ENCODE measurements around the gene EIPR1.

The EIPR1 gene

DNA sequence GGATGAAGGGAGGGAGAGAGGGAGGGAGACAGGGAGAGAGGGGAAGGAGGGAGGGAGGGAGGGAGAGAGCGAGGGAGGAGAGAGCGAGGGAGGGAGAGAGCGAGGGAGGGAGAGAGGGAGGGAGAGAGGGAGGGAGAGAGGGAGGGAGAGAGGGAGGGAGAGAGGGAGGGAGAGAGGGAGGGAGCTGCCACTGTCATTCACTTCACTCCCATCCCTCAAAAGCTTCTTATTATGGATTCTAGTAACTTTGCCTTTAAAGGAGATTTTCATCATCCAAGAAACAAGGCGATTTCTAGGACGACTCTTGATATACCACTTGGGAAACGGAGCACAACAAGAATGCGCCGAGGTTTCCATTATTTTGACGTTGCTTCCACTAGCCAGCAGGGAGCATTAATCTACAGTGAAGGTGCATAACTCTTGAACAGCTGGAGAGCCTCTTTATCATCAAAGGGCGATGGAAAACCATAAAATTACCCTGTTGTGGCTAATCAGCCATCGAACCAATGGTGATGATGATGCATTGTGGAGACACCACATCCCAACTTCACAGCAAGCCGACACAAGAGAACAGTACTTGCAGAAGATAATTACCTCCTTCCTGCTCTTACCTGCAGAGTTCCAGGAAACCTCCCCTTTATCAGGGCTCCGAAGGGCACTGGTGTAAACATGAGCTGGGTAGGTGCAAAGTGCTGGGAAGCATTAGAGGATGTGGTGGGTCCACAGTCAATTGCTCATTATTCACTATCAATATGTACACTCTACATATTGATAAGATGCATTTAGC lies 130.5 kb downstream of the EIPR1 start:
- H3K27ac Mint-ChIP-seq = no peak overlapping the region
- peaks cover 59% of the 10 kb centered on the region for H3K36me3 Mint-ChIP-seq (ENCODE audit: low read depth)
- H3K4me3 Mint-ChIP-seq = no peak overlapping the region
- peaks cover 14% of the 10 kb centered on the region for H3K9me3 Mint-ChIP-seq
- no peaks in the 10 kb centered on the region for H3K27me3 Mint-ChIP-seq
- DNase-seq = no peak
- ATAC-seq = no peak
- peaks cover 30% of the 10 kb centered on the region for H3K4me1 Mint-ChIP-seq

DNA sequence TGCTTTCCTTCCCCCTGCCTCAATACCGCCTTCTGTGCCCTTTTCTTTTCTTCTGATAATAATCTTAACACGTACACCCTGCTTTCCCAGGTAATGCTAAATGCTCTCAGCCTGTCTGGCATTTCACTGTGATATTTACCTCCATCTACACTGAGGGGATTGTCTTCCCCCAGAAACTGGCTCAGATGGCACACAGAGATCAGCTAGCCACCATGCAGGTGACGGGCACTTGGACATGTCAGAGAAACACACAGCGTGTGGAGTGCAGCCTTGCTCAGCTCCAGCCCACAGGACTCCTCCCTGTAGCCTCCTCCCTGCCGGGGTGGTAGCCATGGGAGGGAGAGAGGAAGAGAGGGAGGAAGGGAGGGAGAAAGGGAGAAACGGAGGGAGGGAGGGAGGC lies 131.2 kb downstream of the EIPR1 start:
- H3K36me3 Mint-ChIP-seq (ENCODE audit: low read depth) = peaks cover 55% of the 10 kb centered on the region
- H3K27ac Mint-ChIP-seq = no peak overlapping the region
- H3K4me1 Mint-ChIP-seq = peaks cover 38% of the 10 kb centered on the region
- ATAC-seq (no peak), DNase-seq (no peak)
- H3K9me3 Mint-ChIP-seq = peaks cover 14% of the 10 kb centered on the region
- H3K4me3 Mint-ChIP-seq = no peak overlapping the region
- H3K27me3 Mint-ChIP-seq = no peaks in the 10 kb centered on the region

DNA sequence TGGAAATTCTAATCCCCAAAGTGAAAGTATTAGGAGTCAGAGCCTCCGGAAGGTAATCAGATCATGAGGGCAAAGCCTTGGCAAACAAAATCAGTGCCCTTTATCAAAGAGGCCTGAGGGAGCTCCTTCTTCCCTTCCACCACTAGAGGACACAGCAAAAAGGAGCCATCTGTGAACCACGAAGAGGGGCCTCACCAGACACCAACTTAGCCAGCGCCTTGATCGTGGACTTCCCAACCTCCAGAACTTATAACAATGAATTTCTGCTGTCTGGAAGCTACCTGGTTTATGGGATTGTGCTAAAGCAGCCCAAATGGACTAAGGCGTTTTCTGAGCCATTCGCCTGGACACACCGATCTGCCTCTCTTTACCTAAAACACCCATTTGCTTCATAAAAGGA lies 133.1 kb downstream of the EIPR1 start:
- H3K4me1 Mint-ChIP-seq = peaks cover 40% of the 10 kb centered on the region
- H3K36me3 Mint-ChIP-seq (ENCODE audit: low read depth) = peaks cover 38% of the 10 kb centered on the region
- ATAC-seq (no peak), DNase-seq (no peak)
- H3K4me3 Mint-ChIP-seq = no peak overlapping the region
- no peaks in the 10 kb centered on the region for H3K27me3 Mint-ChIP-seq
- no peak overlapping the region for H3K27ac Mint-ChIP-seq
- H3K9me3 Mint-ChIP-seq = peaks cover 9% of the 10 kb centered on the region

DNA sequence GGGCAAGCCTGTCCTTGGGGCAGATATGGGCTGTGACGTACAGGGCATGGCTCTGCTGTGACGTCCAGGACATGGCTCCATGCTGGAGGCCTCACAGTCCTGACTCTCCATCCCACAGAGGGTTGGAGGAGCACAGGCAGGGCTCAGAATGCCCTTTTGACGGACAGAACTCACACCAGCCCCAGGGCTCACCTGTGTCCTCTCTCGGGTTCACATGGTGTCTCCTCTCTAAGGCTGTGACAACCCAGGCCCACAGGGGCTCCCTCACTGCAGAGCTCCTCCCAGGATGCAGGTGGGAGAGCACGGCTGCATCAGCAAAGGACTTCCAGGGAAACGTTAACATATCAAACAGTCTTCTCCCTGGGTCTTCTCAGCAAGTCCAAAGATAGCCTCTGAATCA lies 133.8 kb downstream of the EIPR1 start:
- Mint-ChIP-seq H3K27ac (no peak overlapping the region), H3K9me3 (peaks cover 2% of the 10 kb centered on the region), H3K36me3 (ENCODE audit: low read depth) (peaks cover 31% of the 10 kb centered on the region), H3K27me3 (no peaks in the 10 kb centered on the region), H3K4me1 (peaks cover 40% of the 10 kb centered on the region), H3K4me3 (no peak overlapping the region)
- DNase-seq (no peak), ATAC-seq (no peak)

DNA sequence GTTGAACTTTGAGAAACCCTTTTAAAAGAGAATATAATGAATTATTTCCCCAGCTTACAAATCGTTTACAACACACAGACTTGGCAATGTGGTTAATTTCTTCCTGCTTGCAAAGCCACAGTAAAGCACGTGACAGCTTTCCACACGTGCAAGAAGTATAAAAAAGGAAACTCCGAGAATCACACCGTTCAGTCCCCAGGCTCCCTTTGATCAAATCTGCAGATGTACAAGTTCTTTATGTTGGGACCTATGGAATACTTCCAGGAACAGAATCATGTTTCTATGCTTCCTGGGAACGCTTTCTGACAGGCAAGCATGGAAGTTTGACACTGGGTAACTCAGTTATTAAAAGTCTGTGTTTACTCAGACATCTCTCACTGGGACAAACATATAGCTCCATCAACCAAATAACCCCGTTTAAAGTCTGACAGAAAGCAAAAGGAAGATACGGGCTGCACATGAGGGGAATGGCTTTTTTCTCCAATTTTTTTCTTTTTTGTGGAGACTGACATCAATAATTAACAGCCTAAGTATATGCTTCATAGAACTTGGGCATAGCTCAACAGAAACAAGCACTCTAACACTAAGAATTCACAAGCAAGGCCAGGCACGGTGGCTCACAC lies 134.8 kb downstream of the EIPR1 start:
- H3K4me1 Mint-ChIP-seq = peaks cover 40% of the 10 kb centered on the region
- peaks cover 27% of the 10 kb centered on the region for H3K36me3 Mint-ChIP-seq (ENCODE audit: low read depth)
- peak overlapping the region; percentile 82 for H3K27ac Mint-ChIP-seq
- no peaks in the 10 kb centered on the region for H3K9me3 Mint-ChIP-seq
- ATAC-seq (peak; percentile 37), DNase-seq (no peak)
- peak overlapping the region; percentile 24 for H3K4me3 Mint-ChIP-seq
- H3K27me3 Mint-ChIP-seq = no peaks in the 10 kb centered on the region

DNA sequence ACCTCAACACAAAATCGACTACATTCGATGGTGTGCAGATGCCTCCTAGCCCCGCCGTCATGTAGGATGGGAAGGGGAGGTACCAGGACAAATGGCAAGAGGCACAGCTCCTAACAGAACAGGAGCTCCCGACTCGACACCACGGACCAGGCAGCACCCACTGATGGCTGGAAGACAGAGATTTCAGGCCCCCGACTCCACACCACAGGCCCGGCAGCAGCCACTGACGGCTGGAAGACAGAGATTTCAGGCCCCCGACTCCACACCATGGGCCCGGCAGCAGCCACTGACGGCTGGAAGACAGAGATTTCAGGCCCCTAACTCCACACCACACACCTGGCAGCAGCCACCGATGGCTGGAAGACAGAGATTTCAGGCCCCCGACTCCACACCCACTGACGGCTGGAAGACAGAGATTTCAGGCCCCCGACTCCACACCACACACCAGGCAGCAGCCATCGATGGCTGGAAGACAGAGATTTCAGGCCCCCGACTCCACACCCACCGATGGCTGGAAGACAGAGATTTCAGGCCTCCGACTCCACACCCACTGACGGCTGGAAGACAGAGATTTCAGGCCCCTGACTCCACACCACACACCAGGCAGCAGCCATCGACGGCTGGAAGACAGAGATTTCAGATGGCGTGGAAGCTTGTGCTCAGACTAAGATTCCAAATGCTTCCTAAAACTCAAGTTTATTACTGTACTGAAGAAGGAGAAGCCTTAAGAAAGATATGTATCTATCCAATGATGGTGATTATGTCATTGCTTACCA lies 135.5 kb downstream of the EIPR1 start:
- Mint-ChIP-seq H3K27ac (peak overlapping the region; percentile 82), H3K36me3 (ENCODE audit: low read depth) (peaks cover 23% of the 10 kb centered on the region), H3K4me3 (no peak overlapping the region), H3K9me3 (no peaks in the 10 kb centered on the region), H3K4me1 (peaks cover 42% of the 10 kb centered on the region), H3K27me3 (no peaks in the 10 kb centered on the region)
- no peak for ATAC-seq
- DNase-seq = no peak

DNA sequence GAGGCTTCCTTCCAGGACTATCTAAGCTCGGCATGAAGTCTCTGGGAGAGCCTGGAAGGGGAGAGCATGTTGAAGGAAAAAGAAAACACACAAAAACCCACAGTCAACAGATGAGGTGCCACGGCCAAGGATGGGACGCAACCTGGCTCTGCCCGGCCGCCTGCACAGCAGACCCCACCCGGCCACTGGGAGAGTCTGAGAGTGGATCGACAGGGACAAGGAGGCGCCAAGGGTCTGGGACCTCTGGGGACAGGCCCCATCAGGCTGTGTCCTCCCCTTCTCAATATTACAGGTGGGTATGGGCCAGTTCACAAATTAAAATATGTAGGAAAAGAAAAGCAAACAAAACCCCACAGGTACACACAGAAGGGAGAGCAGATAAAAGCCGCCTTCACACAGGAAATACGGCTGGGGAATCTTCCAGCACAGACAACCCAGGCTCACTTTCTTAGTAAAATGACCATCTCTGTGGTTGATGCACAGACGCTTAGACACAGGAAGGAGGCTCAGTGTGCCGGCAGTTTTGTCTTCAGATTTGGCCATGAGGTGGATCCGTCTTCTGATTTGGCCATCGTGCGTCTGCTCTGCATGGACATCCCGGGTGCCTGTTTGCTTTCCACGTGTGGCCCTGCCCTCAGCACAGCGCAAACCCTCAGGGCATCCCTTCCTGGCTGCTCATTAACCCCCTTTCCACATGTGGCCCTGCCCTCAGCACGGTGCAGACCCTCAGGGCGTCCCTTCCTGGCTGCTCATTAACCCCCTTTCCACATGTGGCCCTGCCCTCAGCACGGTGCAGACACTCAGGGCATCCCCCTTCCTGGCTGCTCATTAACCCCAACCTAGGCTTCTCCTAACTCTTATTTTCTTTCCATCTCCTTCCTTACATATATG lies 138.4 kb downstream of the EIPR1 start:
- ATAC-seq (peak; percentile 88), DNase-seq (no peak)

DNA sequence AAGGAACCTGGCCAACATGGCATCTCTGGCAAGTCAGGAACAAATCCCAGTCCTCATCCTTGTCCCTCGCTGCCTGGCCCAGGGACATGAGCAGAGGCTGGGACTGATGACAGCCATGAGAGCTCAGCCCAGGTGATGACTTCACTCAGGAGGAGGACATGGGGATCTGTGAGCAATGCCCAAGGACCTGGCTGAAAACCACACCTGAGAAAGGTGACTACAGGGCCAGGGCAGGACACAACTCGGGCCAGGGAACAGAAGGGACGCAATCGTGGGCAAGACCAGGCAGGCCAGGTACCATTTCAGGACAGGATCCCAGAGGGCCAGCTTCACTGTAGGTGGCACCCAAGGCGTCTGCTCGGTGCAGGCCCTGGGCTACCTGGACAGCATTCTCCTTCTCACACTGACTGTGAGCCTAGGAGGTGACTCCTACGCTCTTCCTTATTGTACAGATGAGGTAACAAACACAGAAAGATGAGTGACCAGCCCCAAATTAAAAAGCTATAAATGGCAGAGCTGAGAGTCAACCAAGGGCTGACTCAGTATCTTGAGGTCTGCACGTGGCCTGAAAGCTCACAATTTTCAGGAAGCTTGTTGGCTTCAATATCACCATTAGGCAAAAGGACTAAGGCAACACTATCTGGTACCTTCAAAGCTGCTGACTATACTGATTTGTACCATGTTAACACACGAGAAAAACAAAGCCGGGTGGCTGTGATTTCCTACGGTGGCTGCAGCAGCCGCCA lies 141.1 kb downstream of the EIPR1 start:
- ATAC-seq = no peak
- Mint-ChIP-seq H3K27me3 (no peaks in the 10 kb centered on the region), H3K9me3 (no peaks in the 10 kb centered on the region), H3K36me3 (ENCODE audit: low read depth) (peaks cover 36% of the 10 kb centered on the region), H3K4me1 (peaks cover 15% of the 10 kb centered on the region), H3K4me3 (no peak overlapping the region), H3K27ac (no peak overlapping the region)
- DNase-seq = no peak

More for the DNA sequence above, 138.4 kb downstream of the EIPR1 start:
- no peaks in the 10 kb centered on the region for H3K27me3 Mint-ChIP-seq
- peaks cover 24% of the 10 kb centered on the region for H3K36me3 Mint-ChIP-seq (ENCODE audit: low read depth)
- H3K9me3 Mint-ChIP-seq = no peaks in the 10 kb centered on the region
- no peak overlapping the region for H3K27ac Mint-ChIP-seq
- H3K4me3 Mint-ChIP-seq = no peak overlapping the region
- peaks cover 40% of the 10 kb centered on the region for H3K4me1 Mint-ChIP-seq

DNA sequence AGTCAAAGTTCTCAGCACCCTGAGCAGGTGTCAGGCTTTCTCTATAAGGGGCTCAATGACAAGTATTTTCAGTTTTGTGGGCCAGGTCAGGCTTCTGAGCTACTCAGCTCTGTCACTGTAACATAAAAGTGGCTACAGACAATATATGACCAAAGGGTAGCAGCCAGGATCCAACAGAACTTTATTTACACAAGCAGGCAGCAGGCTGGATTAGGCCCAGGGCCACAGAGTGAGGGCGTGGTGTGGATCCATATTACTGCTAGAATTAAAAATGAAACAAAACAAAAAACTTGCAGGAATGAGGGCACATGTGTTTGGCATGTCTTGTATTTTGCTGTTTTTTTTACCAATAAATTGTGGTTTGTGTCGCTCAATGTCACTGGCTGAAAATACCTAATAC lies 143.7 kb downstream of the EIPR1 start:
- Mint-ChIP-seq H3K36me3 (ENCODE audit: low read depth) (peaks cover 45% of the 10 kb centered on the region), H3K4me3 (no peak overlapping the region), H3K27me3 (no peaks in the 10 kb centered on the region), H3K9me3 (peaks cover 9% of the 10 kb centered on the region), H3K4me1 (peaks cover 29% of the 10 kb centered on the region), H3K27ac (no peak overlapping the region)
- no peak for DNase-seq
- no peak for ATAC-seq

DNA sequence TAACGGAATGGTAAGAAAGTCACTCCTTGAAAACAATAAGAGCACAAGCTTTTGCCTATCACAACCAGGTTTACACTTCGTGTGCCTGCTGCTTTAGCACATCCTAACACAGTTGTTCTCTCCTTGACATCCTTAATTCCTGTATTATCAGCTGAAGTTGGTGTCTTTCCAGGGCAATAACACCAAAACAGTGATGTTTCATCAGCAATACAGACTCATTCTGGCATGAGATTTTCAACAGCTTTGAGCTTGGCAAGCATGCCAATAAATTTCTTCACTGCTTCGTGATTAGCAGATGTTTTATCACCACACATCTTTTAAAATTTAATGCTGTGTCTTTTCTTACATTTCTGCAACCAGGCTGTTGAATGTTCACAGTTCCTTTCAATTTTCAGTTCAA lies 148.4 kb downstream of the EIPR1 start:
- Mint-ChIP-seq H3K9me3 (peaks cover 24% of the 10 kb centered on the region), H3K27ac (no peak overlapping the region), H3K4me3 (no peak overlapping the region), H3K27me3 (no peaks in the 10 kb centered on the region), H3K36me3 (ENCODE audit: low read depth) (peaks cover 59% of the 10 kb centered on the region), H3K4me1 (peaks cover 32% of the 10 kb centered on the region)
- DNase-seq (no peak), ATAC-seq (no peak)

DNA sequence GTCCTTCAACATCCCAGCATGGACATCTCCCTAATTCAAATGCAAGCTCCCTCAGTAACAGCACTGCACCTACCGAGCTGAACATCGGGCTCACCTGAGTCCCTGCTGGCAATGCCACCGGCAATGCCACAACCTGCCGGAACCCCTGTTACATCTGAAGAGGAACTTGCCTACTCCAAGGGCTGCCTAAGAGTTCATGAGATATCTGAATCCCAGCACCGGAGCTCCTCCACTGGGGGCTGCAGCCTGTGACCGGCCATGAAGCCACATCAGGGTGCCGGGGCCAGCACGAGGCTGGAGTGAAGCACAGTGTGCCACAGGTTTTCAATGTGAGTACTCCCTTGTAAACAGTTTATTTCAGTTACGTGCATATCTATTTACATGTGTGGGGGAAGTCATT lies 152.9 kb downstream of the EIPR1 start:
- no peak for DNase-seq
- H3K27ac Mint-ChIP-seq = peak overlapping the region; percentile 98
- H3K36me3 Mint-ChIP-seq (ENCODE audit: low read depth) = peaks cover 50% of the 10 kb centered on the region
- ATAC-seq = no peak
- H3K9me3 Mint-ChIP-seq = peaks cover 27% of the 10 kb centered on the region
- no peaks in the 10 kb centered on the region for H3K27me3 Mint-ChIP-seq
- H3K4me1 Mint-ChIP-seq = peaks cover 45% of the 10 kb centered on the region
- no peak overlapping the region for H3K4me3 Mint-ChIP-seq

DNA sequence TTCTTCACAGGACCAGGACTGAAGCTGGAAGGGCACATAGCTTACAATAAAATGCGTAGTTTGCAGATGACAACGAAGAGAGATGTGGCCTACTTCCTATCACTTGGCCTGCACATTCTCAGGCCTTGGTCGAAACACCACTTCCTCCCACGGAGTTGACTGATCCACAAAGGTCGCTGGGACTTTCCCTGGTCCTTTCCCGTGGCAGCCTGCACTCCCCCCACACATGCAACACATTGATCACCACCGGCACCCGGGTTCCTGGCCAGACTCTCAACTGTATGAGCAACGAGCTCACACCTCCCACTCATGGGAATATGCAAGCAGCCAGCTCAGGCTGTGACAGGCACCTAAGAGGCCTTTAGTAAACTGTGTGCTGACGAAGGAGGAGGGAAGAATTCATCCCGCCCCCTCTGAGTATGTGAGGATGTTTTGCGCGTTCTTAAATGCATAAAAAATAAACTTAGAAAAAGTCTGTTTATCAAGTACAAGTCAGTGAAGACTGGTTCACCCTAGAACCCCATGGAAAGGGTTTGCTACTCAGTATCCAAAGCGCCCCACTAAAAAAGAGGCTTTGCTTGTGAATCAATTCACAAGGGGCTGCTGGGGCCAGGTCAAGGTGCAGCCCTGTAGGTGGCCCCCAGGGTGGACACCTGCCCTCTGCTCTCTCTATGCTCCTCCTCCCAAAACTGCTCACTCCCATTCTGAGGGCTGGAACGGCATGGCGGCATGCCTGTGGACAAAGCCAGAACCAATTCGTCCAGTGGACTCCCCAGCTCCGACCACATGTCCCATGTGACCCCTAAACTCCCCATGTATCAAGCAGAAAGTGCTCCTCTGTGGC lies 154.3 kb downstream of the EIPR1 start:
- DNase-seq (peak; percentile 87), ATAC-seq (peak; percentile 96)
- Mint-ChIP-seq H3K4me1 (peaks cover 41% of the 10 kb centered on the region), H3K36me3 (ENCODE audit: low read depth) (peaks cover 42% of the 10 kb centered on the region), H3K27me3 (no peaks in the 10 kb centered on the region), H3K9me3 (peaks cover 20% of the 10 kb centered on the region), H3K27ac (peak overlapping the region; percentile 98), H3K4me3 (peak overlapping the region; percentile 68)

DNA sequence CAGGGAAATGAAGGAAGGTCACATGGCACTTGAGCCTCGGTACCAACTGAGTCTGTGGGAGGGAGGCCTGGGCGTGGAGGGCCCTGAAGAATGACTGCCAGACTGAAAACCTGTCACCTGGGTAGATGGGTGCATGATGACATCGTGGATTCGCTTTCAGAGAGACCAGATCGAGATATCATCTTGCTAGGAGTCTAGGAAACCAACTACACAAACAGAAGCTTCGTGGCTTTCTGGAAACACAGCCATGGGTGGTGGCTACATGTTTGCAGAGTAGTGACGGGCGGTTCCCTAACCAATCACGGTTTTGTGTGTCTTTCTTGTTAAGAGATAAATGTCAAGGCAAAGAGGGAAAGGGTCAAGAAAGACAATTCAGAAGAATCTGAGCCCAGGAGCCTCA lies 155.0 kb downstream of the EIPR1 start:
- peak; percentile 62 for DNase-seq
- H3K27me3 Mint-ChIP-seq = no peaks in the 10 kb centered on the region
- peaks cover 45% of the 10 kb centered on the region for H3K4me1 Mint-ChIP-seq
- peak; percentile 83 for ATAC-seq
- peaks cover 15% of the 10 kb centered on the region for H3K9me3 Mint-ChIP-seq
- peak overlapping the region; percentile 98 for H3K27ac Mint-ChIP-seq
- peaks cover 38% of the 10 kb centered on the region for H3K36me3 Mint-ChIP-seq (ENCODE audit: low read depth)
- peak overlapping the region; percentile 68 for H3K4me3 Mint-ChIP-seq

Measured in activated naive CD8-positive, alpha-beta T cell treated with anti-CD3 and anti-CD28 coated beads, Interleukin-2, amount 50 U/mL, for 24 hours (primary cell).